Parathyroid adenoma (tissue), 2 donors: ENCODE data around the gene CD320.

Experiments used
- H2AFZ ChIP-seq: fragments of 300-600 bp; sonication (generic); one replicate; pipeline ENCODE4 v1.7.0; 2017; ENCODE audit warnings: antibody characterized with exemption, mild to moderate bottlenecking
- H3K27ac ChIP-seq: fragments of 300-600 bp; sonication (generic); one replicate; pipeline ENCODE4 v1.7.0; 2017
- H3K27me3 ChIP-seq: fragments of 300-600 bp; sonication (generic); one replicate; pipeline ENCODE4 v1.7.0; 2017; ENCODE audit warnings: low read length; ENCODE audit not compliant: control insufficient read depth, insufficient read depth
- H3K36me3 ChIP-seq: fragments of 300-600 bp; sonication (generic); one replicate; pipeline ENCODE4 v1.7.0; 2017; ENCODE audit warnings: low read length; ENCODE audit not compliant: control insufficient read depth, insufficient read depth
- H3K4me1 ChIP-seq: fragments of 300-600 bp; sonication (generic); one replicate; pipeline ENCODE4 v1.7.0; 2017; ENCODE audit warnings: control low read depth
- H3K4me2 ChIP-seq: fragments of 300-600 bp; sonication (generic); one replicate; pipeline ENCODE4 v1.7.0; 2017; ENCODE audit warnings: low read length
- H3K4me3 ChIP-seq: fragments of 300-600 bp; sonication (generic); one replicate; pipeline ENCODE4 v1.7.0; 2017; ENCODE audit warnings: low read depth, low read length
- H3K79me2 ChIP-seq: fragments of 300-600 bp; sonication (generic); one replicate; pipeline ENCODE4 v1.7.0; 2017; ENCODE audit warnings: control low read depth
- H3K9ac ChIP-seq: fragments of 300-600 bp; sonication (generic); one replicate; pipeline ENCODE4 v1.7.0; 2017; ENCODE audit warnings: mild to moderate bottlenecking
- H3K9me3 ChIP-seq: fragments of 300-600 bp; sonication (generic); one replicate; pipeline ENCODE4 v1.7.0; 2017; ENCODE audit warnings: low read length; ENCODE audit not compliant: control insufficient read depth
- TF ChIP-seq, protein P1 (sequence below): fragments of 300-600 bp; sonication (generic); IDR thresholded peaks from one replicate; pipeline ENCODE4 v1.7.0; 2017; ENCODE audit warnings: antibody characterized with exemption, mild to moderate bottlenecking
- donor health status: primary hyperparathyroidism.

Gene CD320

DNA sequence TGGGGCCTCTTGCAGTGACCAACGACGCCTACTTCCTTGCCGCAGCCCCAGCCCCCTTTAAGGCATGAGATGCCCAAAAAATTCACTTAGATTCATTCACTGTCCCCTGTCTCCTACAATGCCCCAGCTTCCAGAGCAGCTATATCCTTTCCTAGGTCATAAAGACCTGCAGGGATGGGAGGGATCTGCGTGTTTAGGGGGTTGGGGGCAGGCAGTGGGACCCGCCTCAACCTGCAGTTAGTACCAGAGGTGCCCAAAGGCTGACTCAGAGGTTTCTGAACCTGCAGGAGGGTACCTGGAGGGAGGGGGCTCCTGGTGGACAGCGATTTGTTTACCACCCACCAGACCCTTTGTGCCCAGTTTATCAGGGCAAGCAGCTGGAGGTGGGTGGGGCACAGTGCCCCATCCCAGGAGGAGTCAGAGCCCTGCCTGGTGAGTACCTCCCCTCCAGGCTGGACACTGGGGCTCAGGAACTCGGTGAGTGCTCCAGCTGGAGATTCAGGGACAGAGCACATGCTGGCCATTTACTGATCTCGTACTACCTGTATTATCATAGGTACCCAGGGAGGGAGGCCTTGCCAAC, 23.2 kb upstream of the CD320 start:
- TF ChIP-seq, protein P1, sequence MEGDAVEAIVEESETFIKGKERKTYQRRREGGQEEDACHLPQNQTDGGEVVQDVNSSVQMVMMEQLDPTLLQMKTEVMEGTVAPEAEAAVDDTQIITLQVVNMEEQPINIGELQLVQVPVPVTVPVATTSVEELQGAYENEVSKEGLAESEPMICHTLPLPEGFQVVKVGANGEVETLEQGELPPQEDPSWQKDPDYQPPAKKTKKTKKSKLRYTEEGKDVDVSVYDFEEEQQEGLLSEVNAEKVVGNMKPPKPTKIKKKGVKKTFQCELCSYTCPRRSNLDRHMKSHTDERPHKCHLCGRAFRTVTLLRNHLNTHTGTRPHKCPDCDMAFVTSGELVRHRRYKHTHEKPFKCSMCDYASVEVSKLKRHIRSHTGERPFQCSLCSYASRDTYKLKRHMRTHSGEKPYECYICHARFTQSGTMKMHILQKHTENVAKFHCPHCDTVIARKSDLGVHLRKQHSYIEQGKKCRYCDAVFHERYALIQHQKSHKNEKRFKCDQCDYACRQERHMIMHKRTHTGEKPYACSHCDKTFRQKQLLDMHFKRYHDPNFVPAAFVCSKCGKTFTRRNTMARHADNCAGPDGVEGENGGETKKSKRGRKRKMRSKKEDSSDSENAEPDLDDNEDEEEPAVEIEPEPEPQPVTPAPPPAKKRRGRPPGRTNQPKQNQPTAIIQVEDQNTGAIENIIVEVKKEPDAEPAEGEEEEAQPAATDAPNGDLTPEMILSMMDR: no peak
- Histone ChIP-seq H3K79me2 (no peaks in the 10 kb centered on the region), H3K9ac (no peak overlapping the region), H2AFZ (no peak overlapping the region), H3K36me3 (no peaks in the 10 kb centered on the region), H3K4me1 (no peaks in the 10 kb centered on the region), H3K27me3 (no peaks in the 10 kb centered on the region), H3K4me3 (no peak overlapping the region), H3K9me3 (no peaks in the 10 kb centered on the region), H3K27ac (no peak overlapping the region), H3K4me2 (no peak overlapping the region)

DNA sequence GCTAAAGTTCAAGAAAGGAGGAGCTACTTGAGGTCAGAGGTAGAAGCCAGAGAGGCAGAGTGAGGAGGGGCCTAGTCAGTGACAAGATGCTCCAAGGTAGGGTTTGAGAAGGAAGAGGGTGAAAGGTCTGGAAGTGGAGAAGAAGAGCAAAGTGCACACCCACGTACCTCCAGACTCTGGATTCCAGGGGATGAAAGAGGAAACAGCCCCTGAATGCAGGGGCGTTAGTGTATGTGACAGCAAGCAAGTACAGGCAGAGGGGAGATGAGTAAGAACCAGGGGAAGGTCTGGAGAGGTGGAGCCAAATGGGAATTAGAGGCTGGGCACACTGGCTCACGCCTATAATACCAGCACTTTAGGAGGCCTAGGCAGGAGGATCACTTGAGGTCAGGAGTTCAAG, 21.8 kb upstream of the CD320 start:
- H3K4me3 ChIP-seq: no peak overlapping the region
- no peaks in the 10 kb centered on the region for H3K9me3 ChIP-seq
- no peaks in the 10 kb centered on the region for H3K4me1 ChIP-seq
- no peak overlapping the region for H2AFZ ChIP-seq
- no peaks in the 10 kb centered on the region for H3K27me3 ChIP-seq
- no peaks in the 10 kb centered on the region for H3K79me2 ChIP-seq
- no peak overlapping the region for H3K27ac ChIP-seq
- TF ChIP-seq, protein P1: no peak
- no peak overlapping the region for H3K9ac ChIP-seq
- H3K4me2 ChIP-seq: no peak overlapping the region
- no peaks in the 10 kb centered on the region for H3K36me3 ChIP-seq

GRCh38 chr19:8325454-8325853, 17.3 kb upstream of the CD320 start:
- Histone ChIP-seq H3K27ac (peak overlapping the region; percentile 34), H3K36me3 (no peaks in the 10 kb centered on the region), H3K4me3 (no peak overlapping the region), H3K9me3 (no peaks in the 10 kb centered on the region), H3K27me3 (no peaks in the 10 kb centered on the region), H3K79me2 (peaks cover 11% of the 10 kb centered on the region), H3K4me1 (peaks cover 10% of the 10 kb centered on the region), H3K4me2 (no peak overlapping the region), H2AFZ (no peak overlapping the region), H3K9ac (no peak overlapping the region)
- TF ChIP-seq, protein P1: no peak

DNA sequence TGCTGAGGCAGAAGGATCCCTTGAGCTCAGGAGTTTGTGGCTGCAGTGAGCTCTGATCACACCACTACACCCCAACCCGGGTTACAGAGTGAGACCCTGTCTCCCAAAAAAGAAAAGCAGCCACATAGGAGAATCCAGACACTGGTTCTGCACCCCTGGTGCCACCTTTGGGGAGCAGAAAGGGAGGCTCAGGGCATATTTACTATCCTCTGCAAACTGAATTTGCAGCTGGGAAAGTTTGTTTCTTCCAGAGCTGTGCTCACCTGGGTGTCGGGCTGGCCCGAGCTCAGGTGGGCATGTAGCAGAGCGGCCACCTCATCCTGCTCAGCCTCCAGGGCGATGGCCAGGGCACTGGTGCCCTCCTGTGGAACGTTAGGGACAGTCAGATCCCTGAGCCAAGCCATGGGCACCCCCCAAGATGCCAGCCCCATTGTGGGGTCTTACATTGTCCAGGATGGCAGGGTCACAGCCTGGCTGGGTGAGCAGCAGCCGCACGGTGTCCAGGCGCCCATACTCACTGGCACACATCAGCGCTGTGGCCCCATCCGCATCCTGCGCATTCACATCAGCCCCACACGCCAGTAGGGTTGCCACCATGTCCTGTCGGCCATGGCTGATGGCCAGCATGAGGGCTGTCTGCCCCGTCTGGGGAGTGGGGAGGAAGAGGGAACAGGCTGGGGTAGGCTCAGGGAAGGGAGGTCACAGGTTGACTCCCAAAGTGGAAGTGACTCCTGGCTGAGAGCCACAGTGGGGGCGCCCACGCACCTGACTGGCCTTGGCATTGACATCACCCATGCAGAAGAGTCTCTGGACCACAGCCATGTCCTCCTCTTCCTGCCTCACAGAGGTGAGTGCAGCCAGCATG, 16.3 kb upstream of the CD320 start:
- Histone ChIP-seq H3K4me3 (no peak overlapping the region), H3K36me3 (no peaks in the 10 kb centered on the region), H3K27me3 (no peaks in the 10 kb centered on the region), H3K79me2 (peaks cover 18% of the 10 kb centered on the region), H3K9ac (no peak overlapping the region), H3K4me1 (peaks cover 16% of the 10 kb centered on the region), H3K4me2 (peak overlapping the region; percentile 55), H2AFZ (peak overlapping the region; percentile 60), H3K27ac (peak overlapping the region; percentile 34), H3K9me3 (no peaks in the 10 kb centered on the region)
- TF ChIP-seq, protein P1: peak; percentile 8
